ENCODE measurements around the gene RFTN2. TPM values are rescaled to one million over a fixed set of nuclear protein-coding genes. Genes with fewer than 3 reads are reported as not detected.

Gene RFTN2
- total and polyA plus RNA-seq, 2 experiments from 2014 or later: 0.42 to 2.1 TPM

DNA sequence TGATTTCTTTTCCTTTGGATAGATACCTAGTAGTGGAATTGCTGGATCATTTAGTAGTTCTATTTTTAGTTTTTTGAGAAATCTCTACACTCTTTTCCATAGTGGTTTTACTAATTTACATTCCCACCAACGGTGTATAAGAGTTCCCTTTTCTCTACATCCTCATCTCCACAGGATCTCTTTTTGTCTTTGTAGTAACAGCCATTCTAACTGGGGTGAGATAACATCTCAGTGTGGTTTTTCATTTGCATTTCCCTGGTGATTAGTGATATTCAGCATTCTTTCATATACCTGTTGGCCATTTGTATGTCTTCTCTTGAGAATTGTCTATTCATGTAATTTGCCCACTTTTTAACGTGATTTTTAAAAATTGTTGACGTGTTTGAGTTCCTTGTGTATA lies 13.8 kb downstream of the RFTN2 start:
- Mint-ChIP-seq H3K27ac (no peak overlapping the region), H3K36me3 (ENCODE audit: low read depth) (peaks cover 26% of the 10 kb centered on the region), H3K9me3 (peaks cover 14% of the 10 kb centered on the region), H3K4me3 (no peak overlapping the region), H3K27me3 (ENCODE audit: insufficient read depth, low read depth, poor library complexity) (no peaks in the 10 kb centered on the region), H3K4me1 (peaks cover 16% of the 10 kb centered on the region)
- no peaks in the 10 kb centered on the region for H4K20me1 ChIP-seq (replicated peaks; ENCODE audit: insufficient read depth)
- H3K27ac ChIP-seq (ENCODE audit: low read depth): no peak overlapping the region
- TF ChIP-seq JUNB (IDR thresholded peaks at IDR 0.05; ENCODE audit: unreplicated experiment) (no peak), ZNF331 (CRISPR knock-in tag; IDR thresholded peaks at IDR 0.05; ENCODE audit: low read depth) (no peak), CREB1 (CRISPR knock-in tag; IDR thresholded peaks at IDR 0.05; ENCODE audit: low read depth) (no peak), NANOG (IDR thresholded peaks at IDR 0.05; ENCODE audit: borderline replicate concordance) (no peak), STAT1 (IDR thresholded peaks at IDR 0.05; ENCODE audit: unreplicated experiment) (no peak), EZH2 (IDR thresholded peaks at IDR 0.05; ENCODE audit: low read depth, unreplicated experiment) (no peak), POLR2AphosphoS5 (IDR thresholded peaks at IDR 0.05; ENCODE audit: low read depth) (no peak), ZNF114 (CRISPR knock-in tag; IDR thresholded peaks at IDR 0.05) (no peak), EZH2phosphoT487 (IDR thresholded peaks at IDR 0.05; ENCODE audit: unreplicated experiment) (no peak)
- TF ChIP-seq, protein P1, sequence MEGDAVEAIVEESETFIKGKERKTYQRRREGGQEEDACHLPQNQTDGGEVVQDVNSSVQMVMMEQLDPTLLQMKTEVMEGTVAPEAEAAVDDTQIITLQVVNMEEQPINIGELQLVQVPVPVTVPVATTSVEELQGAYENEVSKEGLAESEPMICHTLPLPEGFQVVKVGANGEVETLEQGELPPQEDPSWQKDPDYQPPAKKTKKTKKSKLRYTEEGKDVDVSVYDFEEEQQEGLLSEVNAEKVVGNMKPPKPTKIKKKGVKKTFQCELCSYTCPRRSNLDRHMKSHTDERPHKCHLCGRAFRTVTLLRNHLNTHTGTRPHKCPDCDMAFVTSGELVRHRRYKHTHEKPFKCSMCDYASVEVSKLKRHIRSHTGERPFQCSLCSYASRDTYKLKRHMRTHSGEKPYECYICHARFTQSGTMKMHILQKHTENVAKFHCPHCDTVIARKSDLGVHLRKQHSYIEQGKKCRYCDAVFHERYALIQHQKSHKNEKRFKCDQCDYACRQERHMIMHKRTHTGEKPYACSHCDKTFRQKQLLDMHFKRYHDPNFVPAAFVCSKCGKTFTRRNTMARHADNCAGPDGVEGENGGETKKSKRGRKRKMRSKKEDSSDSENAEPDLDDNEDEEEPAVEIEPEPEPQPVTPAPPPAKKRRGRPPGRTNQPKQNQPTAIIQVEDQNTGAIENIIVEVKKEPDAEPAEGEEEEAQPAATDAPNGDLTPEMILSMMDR (conservative IDR thresholded peaks at IDR 0.05; ENCODE audit: low read depth in 2 of 2): no peak
- TF ChIP-seq, protein P2, sequence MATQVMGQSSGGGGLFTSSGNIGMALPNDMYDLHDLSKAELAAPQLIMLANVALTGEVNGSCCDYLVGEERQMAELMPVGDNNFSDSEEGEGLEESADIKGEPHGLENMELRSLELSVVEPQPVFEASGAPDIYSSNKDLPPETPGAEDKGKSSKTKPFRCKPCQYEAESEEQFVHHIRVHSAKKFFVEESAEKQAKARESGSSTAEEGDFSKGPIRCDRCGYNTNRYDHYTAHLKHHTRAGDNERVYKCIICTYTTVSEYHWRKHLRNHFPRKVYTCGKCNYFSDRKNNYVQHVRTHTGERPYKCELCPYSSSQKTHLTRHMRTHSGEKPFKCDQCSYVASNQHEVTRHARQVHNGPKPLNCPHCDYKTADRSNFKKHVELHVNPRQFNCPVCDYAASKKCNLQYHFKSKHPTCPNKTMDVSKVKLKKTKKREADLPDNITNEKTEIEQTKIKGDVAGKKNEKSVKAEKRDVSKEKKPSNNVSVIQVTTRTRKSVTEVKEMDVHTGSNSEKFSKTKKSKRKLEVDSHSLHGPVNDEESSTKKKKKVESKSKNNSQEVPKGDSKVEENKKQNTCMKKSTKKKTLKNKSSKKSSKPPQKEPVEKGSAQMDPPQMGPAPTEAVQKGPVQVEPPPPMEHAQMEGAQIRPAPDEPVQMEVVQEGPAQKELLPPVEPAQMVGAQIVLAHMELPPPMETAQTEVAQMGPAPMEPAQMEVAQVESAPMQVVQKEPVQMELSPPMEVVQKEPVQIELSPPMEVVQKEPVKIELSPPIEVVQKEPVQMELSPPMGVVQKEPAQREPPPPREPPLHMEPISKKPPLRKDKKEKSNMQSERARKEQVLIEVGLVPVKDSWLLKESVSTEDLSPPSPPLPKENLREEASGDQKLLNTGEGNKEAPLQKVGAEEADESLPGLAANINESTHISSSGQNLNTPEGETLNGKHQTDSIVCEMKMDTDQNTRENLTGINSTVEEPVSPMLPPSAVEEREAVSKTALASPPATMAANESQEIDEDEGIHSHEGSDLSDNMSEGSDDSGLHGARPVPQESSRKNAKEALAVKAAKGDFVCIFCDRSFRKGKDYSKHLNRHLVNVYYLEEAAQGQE (IDR thresholded peaks at IDR 0.05; ENCODE audit: unreplicated experiment): no peak
- TF ChIP-seq, protein P3, sequence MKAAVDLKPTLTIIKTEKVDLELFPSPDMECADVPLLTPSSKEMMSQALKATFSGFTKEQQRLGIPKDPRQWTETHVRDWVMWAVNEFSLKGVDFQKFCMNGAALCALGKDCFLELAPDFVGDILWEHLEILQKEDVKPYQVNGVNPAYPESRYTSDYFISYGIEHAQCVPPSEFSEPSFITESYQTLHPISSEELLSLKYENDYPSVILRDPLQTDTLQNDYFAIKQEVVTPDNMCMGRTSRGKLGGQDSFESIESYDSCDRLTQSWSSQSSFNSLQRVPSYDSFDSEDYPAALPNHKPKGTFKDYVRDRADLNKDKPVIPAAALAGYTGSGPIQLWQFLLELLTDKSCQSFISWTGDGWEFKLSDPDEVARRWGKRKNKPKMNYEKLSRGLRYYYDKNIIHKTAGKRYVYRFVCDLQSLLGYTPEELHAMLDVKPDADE (IDR thresholded peaks at IDR 0.05): no peak
- TF ChIP-seq, protein P4, sequence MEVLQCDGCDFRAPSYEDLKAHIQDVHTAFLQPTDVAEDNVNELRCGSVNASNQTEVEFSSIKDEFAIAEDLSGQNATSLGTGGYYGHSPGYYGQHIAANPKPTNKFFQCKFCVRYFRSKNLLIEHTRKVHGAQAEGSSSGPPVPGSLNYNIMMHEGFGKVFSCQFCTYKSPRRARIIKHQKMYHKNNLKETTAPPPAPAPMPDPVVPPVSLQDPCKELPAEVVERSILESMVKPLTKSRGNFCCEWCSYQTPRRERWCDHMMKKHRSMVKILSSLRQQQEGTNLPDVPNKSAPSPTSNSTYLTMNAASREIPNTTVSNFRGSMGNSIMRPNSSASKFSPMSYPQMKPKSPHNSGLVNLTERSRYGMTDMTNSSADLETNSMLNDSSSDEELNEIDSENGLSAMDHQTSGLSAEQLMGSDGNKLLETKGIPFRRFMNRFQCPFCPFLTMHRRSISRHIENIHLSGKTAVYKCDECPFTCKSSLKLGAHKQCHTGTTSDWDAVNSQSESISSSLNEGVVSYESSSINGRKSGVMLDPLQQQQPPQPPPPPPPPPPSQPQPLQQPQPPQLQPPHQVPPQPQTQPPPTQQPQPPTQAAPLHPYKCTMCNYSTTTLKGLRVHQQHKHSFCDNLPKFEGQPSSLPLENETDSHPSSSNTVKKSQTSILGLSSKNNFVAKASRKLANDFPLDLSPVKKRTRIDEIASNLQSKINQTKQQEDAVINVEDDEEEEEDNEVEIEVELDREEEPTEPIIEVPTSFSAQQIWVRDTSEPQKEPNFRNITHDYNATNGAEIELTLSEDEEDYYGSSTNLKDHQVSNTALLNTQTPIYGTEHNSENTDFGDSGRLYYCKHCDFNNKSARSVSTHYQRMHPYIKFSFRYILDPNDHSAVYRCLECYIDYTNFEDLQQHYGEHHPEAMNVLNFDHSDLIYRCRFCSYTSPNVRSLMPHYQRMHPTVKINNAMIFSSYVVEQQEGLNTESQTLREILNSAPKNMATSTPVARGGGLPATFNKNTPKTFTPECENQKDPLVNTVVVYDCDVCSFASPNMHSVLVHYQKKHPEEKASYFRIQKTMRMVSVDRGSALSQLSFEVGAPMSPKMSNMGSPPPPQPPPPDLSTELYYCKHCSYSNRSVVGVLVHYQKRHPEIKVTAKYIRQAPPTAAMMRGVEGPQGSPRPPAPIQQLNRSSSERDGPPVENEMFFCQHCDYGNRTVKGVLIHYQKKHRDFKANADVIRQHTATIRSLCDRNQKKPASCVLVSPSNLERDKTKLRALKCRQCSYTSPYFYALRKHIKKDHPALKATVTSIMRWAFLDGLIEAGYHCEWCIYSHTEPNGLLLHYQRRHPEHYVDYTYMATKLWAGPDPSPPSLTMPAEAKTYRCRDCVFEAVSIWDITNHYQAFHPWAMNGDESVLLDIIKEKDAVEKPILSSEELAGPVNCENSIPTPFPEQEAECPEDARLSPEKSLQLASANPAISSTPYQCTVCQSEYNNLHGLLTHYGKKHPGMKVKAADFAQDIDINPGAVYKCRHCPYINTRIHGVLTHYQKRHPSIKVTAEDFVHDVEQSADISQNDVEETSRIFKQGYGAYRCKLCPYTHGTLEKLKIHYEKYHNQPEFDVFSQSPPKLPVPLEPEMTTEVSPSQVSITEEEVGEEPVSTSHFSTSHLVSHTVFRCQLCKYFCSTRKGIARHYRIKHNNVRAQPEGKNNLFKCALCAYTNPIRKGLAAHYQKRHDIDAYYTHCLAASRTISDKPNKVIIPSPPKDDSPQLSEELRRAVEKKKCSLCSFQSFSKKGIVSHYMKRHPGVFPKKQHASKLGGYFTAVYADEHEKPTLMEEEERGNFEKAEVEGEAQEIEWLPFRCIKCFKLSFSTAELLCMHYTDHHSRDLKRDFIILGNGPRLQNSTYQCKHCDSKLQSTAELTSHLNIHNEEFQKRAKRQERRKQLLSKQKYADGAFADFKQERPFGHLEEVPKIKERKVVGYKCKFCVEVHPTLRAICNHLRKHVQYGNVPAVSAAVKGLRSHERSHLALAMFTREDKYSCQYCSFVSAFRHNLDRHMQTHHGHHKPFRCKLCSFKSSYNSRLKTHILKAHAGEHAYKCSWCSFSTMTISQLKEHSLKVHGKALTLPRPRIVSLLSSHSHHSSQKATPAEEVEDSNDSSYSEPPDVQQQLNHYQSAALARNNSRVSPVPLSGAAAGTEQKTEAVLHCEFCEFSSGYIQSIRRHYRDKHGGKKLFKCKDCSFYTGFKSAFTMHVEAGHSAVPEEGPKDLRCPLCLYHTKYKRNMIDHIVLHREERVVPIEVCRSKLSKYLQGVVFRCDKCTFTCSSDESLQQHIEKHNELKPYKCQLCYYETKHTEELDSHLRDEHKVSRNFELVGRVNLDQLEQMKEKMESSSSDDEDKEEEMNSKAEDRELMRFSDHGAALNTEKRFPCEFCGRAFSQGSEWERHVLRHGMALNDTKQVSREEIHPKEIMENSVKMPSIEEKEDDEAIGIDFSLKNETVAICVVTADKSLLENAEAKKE (CRISPR knock-in tag; IDR thresholded peaks at IDR 0.05): no peak
- H3K27me3 ChIP-seq (ENCODE audit: insufficient read depth): no peaks in the 10 kb centered on the region
- no peak overlapping the region for H2AFZ ChIP-seq
- H3K9me2 ChIP-seq (ENCODE audit: insufficient read depth): no peaks in the 10 kb centered on the region
- no peaks in the 10 kb centered on the region; the same call in 1 of the 2 replicates for H3K79me2 ChIP-seq (replicated peaks; ENCODE audit: insufficient read depth)
- no peak overlapping the region for H3K4me3 ChIP-seq
- peaks cover 2% of the 10 kb centered on the region; the same call in 1 of the 2 replicates for H3F3A ChIP-seq (replicated peaks; ENCODE audit: low read depth)
- ATAC-seq (no peak), DNase-seq (ENCODE audit: low spot score) (no peak)
- H3K4me1 ChIP-seq (ENCODE audit: insufficient read depth): peaks cover 9% of the 10 kb centered on the region; the same call in 1 of the 2 replicates
- 0 out of 2 replicates have a peak, but pooled peaks cover 2% of the 10 kb centered on the region for H3K36me3 ChIP-seq (ENCODE audit: insufficient read depth)
- no peak overlapping the region for H3K4me2 ChIP-seq

All from GM23338 (cell line).